ENCODE data around the gene PITPNC1. TPM values are rescaled to one million over a fixed set of nuclear protein-coding genes. Genes with fewer than 3 reads are reported as not detected.
"Not testable (repeated sequence)": the region's sequence is repeated elsewhere in the genome, so short reads cannot be mapped to it uniquely, and the experiment has no call there.

PITPNC1 gene
- total RNA-seq, 2 donors from 2014 or later, result 12.5 to 18.1 TPM

GRCh38 chr17:67646472-67646871, 269.4 kb downstream of the PITPNC1 start:
- Histone ChIP-seq H3K4me1 (peaks cover 0 to 8% of the 10 kb centered on the region in 2 donors), H3K4me3 (no peak overlapping the region), H3K27ac (no peak overlapping the region), H3K27me3 (no peaks in the 10 kb centered on the region), H3K36me3 (no peaks in the 10 kb centered on the region), H3K9me3 (no peaks in the 10 kb centered on the region)
- no peak for TF ChIP-seq CTCF (IDR thresholded peaks at IDR 0.05)
- DNase-seq (ENCODE audit: low spot score), result no peak

GRCh38 chr17:67647482-67647881, 270.4 kb downstream of the PITPNC1 start:
- no peak for TF ChIP-seq CTCF (IDR thresholded peaks at IDR 0.05)
- Histone ChIP-seq H3K4me1 (peaks cover 0 to 8% of the 10 kb centered on the region in 2 donors), H3K4me3 (no peak overlapping the region), H3K27ac (no peak overlapping the region), H3K36me3 (no peaks in the 10 kb centered on the region), H3K27me3 (no peaks in the 10 kb centered on the region), H3K9me3 (no peaks in the 10 kb centered on the region)
- no peak for DNase-seq (ENCODE audit: low spot score)

- H3K27ac ChIP-seq, result peak overlapping the region; percentile 2 to 21
- H3K4me1 ChIP-seq, result peaks cover 0 to 8% of the 10 kb centered on the region in 2 donors
- no peak for TF ChIP-seq CTCF (IDR thresholded peaks at IDR 0.05)
- H3K27me3 ChIP-seq, result no peaks in the 10 kb centered on the region
- DNase-seq (ENCODE audit: low spot score), result no peak
- H3K36me3 ChIP-seq, result no peaks in the 10 kb centered on the region
- no peak overlapping the region for H3K4me3 ChIP-seq
- H3K9me3 ChIP-seq, result no peaks in the 10 kb centered on the region
Measured at GRCh38 chr17:67648032-67648905, 271.2 kb downstream of the PITPNC1 start.

- H3K36me3 ChIP-seq; H3K27me3 ChIP-seq; H3K9me3 ChIP-seq; H3K4me3 ChIP-seq; DNase-seq (ENCODE audit: low spot score); H3K4me1 ChIP-seq: not testable (repeated sequence)
- peak overlapping the region; percentile 2 to 21 for H3K27ac ChIP-seq
Measured at GRCh38 chr17:67648906-67649295, 271.8 kb downstream of the PITPNC1 start.

- H3K4me3 ChIP-seq, result no peak overlapping the region
- no peak for DNase-seq (ENCODE audit: low spot score)
- H3K27ac ChIP-seq, result no peak overlapping the region
- TF ChIP-seq CTCF (IDR thresholded peaks at IDR 0.05), result no peak
- no peaks in the 10 kb centered on the region for H3K9me3 ChIP-seq
- H3K27me3 ChIP-seq, result no peaks in the 10 kb centered on the region
- no peaks in the 10 kb centered on the region for H3K36me3 ChIP-seq
- H3K4me1 ChIP-seq, result peaks cover 0 to 8% of the 10 kb centered on the region in 2 donors
Measured at GRCh38 chr17:67649891-67650290, 272.8 kb downstream of the PITPNC1 start.

GRCh38 chr17:67651218-67651579, 274.1 kb downstream of the PITPNC1 start:
- not testable (repeated sequence) for H3K4me3 ChIP-seq; H3K36me3 ChIP-seq; H3K27ac ChIP-seq; H3K4me1 ChIP-seq; DNase-seq (ENCODE audit: low spot score); H3K27me3 ChIP-seq; H3K9me3 ChIP-seq

- peaks cover 0 to 8% of the 10 kb centered on the region in 2 donors for H3K4me1 ChIP-seq
- H3K9me3 ChIP-seq, result no peaks in the 10 kb centered on the region
- no peaks in the 10 kb centered on the region for H3K27me3 ChIP-seq
- no peak overlapping the region for H3K4me3 ChIP-seq
- DNase-seq (ENCODE audit: low spot score), result no peak
- TF ChIP-seq CTCF (IDR thresholded peaks at IDR 0.05), result no peak
- H3K27ac ChIP-seq, result no peak overlapping the region
- H3K36me3 ChIP-seq, result no peaks in the 10 kb centered on the region
Measured at GRCh38 chr17:67652433-67652832, 275.4 kb downstream of the PITPNC1 start.

Data from right atrium auricular region (tissue), 2 donors.